HL-60 (cell line): ENCODE measurements around the gene PACSIN1.

ENCODE experiments used
- DNase-seq, 2 experiments: peaks; one replicate each; pipeline ENCODE4 v3.0.0-alpha.2; 2010 to 2020; ENCODE audit warnings: low read depth in 1 of 2, low spot score in 1 of 2
- H3K27ac ChIP-seq: fragments of 250-450 bp; sonication (Bioruptor Pico); replicated peaks from 2 replicates; pipeline ENCODE4 v1.5.1; 2020; ENCODE audit warnings: mild to moderate bottlenecking, moderate library complexity
- H3K27me3 ChIP-seq: fragments of 250-450 bp; sonication (Bioruptor Pico); 2 replicates; pipeline ENCODE4 v1.5.1; 2021; ENCODE audit warnings: mild to moderate bottlenecking, moderate library complexity; ENCODE audit not compliant: insufficient read depth, poor library complexity, severe bottlenecking
- H3K4me3 ChIP-seq: replicated peaks from 2 replicates; pipeline ENCODE4 v1.5.1; 2011; ENCODE audit warnings: mild to moderate bottlenecking, control low read depth, low read length; ENCODE audit not compliant: insufficient read depth
- CTCF ChIP-seq: IDR thresholded peaks from one replicate; pipeline ENCODE4 v1.5.1; 2011; ENCODE audit warnings: low read length, control low read depth, inconsistent platforms; ENCODE audit not compliant: insufficient read depth
- GABPA ChIP-seq: IDR thresholded peaks from 2 replicates; pipeline ENCODE4 v1.6.1; 2012; ENCODE audit warnings: low read depth
- POLR2AphosphoS5 ChIP-seq: IDR thresholded peaks from 2 replicates; pipeline ENCODE4 v1.6.1; 2012; ENCODE audit warnings: low read depth
- REST ChIP-seq: IDR thresholded peaks from 2 replicates; pipeline ENCODE4 v1.6.1; 2012; ENCODE audit warnings: low read depth; ENCODE audit not compliant: insufficient replicate concordance
- SPI1 ChIP-seq: IDR thresholded peaks from 2 replicates; pipeline ENCODE4 v1.6.1; 2012; ENCODE audit warnings: low read depth, mild to moderate bottlenecking, borderline replicate concordance

PACSIN1 gene

GRCh38 chr6:34438705-34439104, 27.2 kb upstream of the PACSIN1 start:
- Histone ChIP-seq H3K27ac (no peak overlapping the region), H3K4me3 (no peak overlapping the region), H3K27me3 (no peaks in the 10 kb centered on the region)
- no peak for DNase-seq
- no peak for TF ChIP-seq POLR2AphosphoS5
- no peak for TF ChIP-seq GABPA
- TF ChIP-seq SPI1 = no peak
- TF ChIP-seq CTCF = no peak

- no peaks in the 10 kb centered on the region for H3K27me3 ChIP-seq
- no peak overlapping the region for H3K4me3 ChIP-seq
- no peak for TF ChIP-seq SPI1
- TF ChIP-seq GABPA = no peak
- TF ChIP-seq REST = no peak
- TF ChIP-seq CTCF = no peak
- no peak for TF ChIP-seq POLR2AphosphoS5
- DNase-seq = no peak
- H3K27ac ChIP-seq = no peak overlapping the region
Observed at GRCh38 chr6:34439442-34439841, 26.4 kb upstream of the PACSIN1 start.

GRCh38 chr6:34441526-34441925, 24.4 kb upstream of the PACSIN1 start:
- TF ChIP-seq POLR2AphosphoS5 (no peak), GABPA (no peak), SPI1 (no peak), CTCF (no peak), REST (no peak)
- H3K4me3 ChIP-seq = no peak overlapping the region
- H3K27ac ChIP-seq = no peak overlapping the region
- H3K27me3 ChIP-seq = no peaks in the 10 kb centered on the region
- DNase-seq = no peak

- H3K27ac ChIP-seq = no peak overlapping the region
- TF ChIP-seq REST = no peak
- no peaks in the 10 kb centered on the region for H3K27me3 ChIP-seq
- no peak overlapping the region for H3K4me3 ChIP-seq
- no peak for DNase-seq
Observed at GRCh38 chr6:34445313-34445860, 20.5 kb upstream of the PACSIN1 start.
